GM21786 (cell line): Measurements from ENCODE around the gene CRYBB2.
"Not testable (repeated sequence)": the region's sequence is repeated elsewhere in the genome, so short reads cannot be mapped to it uniquely, and the experiment has no call there.

Experiments
- ATAC-seq: cut with Tn5 transposase; IDR thresholded peaks from one replicate; pipeline ENCODE4 v1.9.1; 2021; ENCODE audit not compliant: unreplicated experiment

Gene CRYBB2, protein sequence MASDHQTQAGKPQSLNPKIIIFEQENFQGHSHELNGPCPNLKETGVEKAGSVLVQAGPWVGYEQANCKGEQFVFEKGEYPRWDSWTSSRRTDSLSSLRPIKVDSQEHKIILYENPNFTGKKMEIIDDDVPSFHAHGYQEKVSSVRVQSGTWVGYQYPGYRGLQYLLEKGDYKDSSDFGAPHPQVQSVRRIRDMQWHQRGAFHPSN

DNA sequence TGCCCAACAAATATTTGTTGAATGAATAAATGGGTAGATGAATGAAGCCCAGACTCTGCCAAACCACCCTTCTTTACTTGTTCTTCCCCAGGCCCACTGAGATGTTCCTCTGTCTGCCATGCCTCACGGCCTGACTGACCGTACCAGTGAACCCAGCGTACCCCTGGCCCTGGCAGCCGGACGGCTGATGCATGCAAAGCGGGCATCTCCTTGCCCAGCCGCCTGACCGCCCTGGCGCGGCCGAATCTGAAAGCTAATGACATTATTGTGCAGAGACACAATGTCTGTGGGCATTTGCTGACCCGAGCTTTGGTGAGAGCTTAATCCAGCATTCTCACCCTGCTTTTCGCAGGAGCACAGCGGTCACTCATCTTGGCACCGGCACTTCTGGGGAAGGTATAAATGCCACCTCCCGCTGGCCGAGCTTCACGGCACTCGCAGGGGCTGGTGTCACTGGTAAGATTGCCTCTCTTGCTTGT lies at the start of gene CRYBB2:
Gene CRYBB2 (plus strand): TSS at position 429 of the 479 bp plus-strand sequence. CDS start 1,791 bp downstream, outside the sequence.
- no peak for ATAC-seq

DNA sequence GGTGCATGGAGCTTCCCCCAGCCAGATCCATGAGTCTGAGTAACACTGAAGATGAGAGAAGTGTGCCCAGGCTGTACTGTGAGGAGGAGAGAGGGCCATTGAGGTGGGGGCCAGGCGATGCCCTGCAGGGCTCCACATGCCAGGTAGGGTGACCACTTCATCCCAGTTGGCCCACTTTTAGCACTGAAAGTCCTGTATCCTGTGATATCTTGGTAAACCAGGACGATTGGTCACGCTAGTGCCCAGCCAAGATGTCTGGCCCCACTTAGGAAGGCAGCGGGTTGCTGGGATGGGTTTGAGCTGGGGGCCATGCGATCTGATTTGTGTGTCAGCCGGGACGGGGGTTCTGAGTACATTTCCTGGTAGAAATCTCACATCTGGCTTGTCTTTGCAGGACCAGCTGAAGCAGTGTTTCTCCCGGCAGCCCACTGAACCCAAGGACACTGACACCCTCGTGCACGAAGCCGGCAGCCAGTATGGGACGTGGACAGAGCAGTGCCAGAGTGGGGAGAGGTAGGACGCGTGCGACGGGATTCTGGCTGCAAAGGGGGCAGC lies 48.9 kb upstream of the CRYBB2 start:
- no peak for ATAC-seq

DNA sequence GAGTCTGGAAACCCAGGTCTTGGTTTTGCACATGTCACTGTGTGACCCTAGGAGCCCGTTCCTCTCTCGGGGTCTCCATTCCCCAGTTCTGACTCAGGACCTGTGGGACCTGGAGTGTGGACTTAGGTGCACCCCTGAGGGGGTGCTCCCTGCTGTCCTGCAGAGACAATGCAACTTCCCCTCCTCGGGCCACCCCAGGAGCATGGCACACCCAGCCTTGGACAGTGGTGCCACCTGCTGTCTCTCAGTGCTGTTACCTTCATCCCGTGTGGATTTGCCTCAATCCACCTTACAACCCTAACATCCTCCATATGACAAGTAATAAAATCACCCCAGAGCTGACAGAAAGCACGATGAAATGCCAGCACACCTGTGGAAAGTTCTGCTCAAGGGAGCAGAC lies 47.3 kb upstream of the CRYBB2 start:
- ATAC-seq: no peak

DNA sequence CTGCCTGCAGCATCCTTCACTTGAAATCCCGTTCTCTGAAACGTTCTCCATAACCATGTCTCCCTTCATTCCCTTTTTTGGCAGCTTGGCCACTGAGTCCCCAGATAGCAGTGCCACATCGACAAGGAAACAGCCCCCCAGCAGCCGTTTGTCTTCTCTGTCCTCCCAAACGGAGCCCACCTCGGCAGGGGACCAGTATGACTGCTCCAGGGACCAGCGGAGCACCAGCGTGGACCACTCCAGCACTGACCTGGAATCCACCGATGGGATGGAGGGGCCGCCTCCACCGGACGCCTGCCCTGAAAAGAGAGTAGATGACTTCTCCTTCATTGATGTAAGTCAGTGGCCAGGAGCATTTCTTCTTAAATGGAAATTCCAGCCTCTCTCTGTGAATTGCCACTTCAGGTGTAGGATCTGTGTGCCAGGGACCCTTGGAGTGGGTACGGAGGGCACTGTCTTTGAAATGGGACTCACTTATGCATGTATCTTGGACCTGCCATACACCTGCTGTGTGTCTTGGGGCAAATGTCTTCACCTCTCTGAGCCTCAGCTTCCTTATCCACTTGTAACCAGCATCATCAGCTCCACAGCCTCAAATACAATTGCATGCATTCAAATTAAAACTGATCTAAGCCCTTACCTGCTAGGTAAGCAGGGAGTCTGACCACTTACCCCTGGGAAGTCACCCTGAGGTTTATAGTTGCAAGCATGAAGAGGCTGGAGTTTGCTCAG lies 45.1 kb upstream of the CRYBB2 start:
- ATAC-seq: no peak

DNA sequence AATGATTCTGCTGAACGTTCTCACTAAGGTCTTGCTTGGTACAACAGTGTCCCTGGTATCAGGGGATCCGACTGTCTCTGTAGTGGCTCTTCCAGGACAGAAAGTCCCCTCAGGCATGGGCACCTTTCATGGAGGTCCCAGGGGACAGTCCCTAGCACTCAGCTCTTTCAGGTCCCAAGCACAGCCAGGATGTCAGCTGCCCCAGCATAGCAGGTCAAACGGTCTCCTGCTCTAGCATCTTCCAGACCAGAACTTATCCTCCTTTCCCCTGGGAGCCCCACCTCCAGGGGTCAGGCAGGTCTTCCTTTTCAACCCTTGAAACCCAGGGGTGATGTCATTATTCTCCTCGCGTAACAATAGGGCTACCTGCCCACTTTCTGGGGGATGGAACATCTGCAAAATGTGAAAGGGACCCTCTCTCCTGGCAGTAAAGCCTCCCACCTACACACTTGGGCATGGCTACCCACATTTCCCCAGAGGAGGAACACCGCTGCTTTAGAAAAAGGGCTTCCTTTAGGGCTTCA lies 44.5 kb upstream of the CRYBB2 start:
- no peak for ATAC-seq

DNA sequence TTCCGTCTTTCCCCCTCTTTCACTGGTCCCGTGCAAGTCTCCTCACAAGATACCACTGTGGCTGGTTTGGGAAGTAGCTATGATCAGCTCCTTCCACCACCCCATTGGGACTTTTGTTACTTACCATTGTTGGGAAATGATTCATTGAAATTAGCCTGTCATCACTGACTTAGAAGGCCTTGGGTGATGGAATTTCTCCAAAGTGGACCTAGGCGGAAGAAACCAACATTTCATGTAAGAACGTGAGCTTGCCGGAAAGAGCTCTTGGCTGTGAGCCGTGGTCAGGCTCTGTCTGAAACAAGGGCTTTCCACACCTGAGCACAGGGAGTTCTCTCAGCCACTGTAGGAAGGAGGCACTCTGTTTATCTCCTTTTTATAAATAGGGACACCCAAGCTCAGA lies 43.3 kb upstream of the CRYBB2 start:
- no peak for ATAC-seq

DNA sequence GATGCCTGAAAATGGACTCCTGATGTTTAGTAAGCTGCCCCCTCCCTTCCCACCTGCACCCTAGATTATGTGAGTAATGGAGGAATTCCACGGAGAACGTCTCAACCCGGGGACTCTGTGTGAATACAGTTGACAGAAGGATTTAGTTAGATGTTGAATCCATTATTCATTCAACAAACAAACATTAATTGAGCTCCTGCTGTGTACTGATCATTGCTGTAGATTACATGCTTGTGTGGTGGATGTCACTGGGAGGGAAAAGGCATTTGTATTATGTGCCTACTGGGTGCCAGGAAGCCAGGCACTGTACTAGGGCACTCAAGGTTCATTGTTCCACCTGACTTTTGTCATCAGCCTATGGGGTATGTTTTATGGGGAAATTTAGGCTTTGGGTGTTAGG lies 42.6 kb upstream of the CRYBB2 start:
- no peak for ATAC-seq

DNA sequence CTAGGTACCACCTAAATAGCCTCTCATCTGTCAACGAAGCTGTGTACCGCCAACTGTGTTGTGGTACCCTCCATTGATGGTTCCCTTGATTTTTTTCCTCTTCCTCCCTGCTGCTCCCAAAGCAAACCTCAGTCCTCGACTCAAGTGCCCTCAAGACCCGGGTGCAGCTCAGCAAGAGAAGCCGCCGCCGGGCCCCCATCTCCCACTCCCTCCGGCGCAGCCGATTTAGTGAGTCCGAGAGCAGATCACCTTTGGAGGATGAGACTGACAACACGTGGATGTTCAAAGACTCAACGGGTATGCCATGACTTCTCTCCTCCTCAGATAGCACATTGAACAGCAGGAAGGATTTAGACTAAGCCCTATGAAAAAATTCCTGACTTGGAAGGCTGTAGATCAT lies 42.2 kb upstream of the CRYBB2 start:
- ATAC-seq: no peak

DNA sequence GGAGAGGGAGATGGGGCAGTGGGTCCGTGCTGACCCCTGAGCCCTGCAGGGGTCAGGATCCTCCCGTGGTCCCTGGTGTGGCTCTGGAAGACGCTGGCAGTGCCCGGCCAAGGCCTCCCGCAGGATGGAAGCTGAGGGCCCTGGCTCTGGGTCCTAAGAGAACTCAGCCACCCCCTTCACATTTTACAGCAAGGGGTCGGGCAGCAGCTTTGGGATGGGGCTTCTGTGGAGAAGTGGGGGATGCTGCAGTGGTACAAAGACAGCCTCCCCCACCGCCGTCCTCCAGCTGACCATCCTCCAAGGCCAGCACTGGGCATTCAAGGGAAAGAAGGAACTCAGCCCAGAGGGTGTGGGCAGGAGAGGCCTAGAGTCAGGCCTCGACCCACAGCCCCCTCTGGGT lies 41.5 kb upstream of the CRYBB2 start:
- no peak for ATAC-seq

DNA sequence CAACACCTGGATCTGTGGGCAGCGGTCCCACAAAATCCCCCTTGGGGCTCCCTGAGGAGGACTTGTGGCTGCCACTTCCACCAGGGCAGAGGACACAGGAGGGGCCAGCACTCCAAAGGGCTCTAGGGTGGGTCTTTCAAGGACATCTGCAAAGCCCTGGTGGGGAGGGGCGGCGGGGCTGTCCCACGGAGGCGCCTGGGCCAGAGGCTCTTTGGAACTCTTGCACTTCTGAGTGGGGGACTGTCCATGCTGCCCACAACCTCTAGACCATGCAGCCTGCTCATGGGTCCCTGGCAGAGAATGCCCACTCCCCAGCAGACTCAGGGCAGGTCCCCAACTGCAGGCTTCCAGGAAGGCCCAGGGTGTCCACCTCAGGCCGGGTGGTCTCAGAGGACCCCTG lies 41.1 kb upstream of the CRYBB2 start:
- not testable (repeated sequence) for ATAC-seq

DNA sequence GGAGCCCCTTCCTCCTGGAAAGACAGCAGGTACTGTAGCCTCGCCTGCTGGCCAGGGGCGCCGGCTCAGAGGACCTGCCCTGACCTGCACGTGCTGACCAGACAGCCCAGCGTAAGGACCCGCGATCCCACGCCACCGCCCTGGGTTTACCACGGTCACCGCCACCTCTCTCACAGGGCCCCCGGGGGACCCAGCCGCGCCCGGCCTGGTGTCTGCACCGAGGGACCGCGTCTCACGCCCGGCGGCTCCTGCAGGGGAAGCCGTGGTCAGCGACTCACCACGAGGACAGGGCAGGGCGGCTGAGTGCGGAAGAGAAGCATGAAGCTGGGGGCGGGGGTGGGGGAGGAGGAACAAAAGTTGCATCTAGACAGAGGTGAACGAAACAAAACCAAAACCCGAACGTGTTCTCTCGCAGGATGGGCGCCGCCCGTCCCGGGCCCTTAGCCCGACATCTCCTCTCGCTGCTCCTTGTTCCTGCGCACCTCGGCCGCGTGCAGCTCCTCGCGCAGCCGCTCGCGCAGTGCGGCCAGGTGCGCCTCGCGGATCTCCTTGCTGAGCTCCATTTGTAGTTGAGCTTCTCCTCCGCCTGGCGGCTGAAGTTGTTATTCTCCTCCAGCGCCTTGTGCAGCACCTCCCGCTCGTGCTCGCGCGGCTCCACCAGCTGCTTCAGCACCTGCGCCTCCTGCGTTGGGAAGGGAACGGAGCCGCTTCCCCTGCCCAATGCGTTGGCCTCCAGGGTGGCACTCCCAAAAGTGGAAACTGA lies 40.4 kb upstream of the CRYBB2 start:
- ATAC-seq: not testable (repeated sequence)

DNA sequence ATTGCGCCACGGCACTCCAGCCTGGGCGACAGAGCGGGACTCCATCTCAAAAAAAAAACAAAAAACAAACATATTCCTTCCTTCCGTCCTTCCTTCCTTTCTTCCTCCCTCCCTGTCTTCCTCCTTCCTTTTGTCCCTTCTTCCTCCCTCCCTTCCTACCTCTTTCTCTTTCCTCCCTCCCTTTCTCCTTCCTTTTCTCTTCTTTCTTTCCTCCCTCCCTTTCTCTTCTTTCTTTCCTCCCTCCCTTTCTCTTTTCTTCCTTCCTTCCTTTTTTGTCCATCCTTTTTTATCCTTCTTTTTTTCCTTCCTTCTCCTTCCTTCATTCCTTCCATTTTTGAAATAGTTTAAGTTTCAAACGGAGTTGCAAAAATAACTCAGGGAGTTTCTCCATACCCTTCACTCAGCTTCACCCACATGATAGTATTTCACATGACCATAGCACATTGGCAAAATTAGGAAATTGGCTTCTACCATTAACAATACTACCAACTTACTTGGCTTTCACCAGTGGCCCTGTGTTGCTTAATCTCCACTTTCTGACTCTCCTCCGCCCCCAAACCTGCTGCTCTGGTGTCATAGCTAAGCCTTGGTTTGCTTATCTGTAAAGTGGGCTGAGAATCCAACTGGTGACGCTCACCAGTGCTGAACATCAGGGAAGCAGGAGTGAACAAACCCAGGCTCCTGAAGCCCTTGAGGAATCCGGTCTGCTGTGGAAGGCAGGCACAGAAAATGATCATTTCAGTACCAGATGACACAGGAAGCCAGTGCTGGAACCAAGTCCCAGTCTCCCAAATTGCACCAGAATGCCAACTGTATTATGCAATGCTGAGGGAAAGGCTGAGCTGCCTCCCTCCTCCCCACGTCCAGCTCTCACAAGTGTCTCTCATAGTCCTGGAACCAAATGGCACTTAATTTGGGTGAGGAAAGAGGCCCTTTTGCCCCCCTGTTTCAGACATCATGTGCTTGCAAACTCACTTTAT lies 37.0 kb upstream of the CRYBB2 start:
- ATAC-seq: no peak

DNA sequence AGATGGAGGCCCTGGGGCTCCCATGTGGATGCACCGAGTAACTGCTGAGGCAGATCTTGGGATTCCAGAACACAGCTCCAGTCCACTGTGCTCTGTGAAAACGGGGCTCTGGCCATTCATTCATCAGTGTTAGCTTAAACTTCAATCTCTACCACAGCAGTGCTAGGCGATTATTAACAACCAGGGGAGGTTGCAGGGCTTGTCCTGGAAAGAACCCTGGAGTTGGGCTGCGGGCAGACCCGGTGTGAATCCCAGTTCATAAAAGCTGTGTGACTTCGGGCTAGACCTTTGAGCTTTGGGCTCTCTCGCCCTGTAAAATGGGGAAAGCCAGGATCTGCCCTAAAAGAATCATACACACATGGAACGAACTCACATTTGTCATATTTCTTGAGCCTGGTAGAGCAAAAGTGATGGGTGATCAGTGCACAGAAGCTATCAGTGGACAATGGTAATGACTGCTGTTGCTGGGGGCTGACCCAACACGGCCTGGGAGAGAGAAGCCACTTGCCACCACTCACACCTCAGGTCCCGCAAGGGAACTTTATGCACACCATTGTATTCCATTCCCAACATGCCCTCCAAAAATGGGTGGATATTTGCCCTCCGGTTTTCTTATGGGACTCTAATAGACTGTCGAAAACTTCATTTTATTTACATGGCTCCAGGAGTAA lies 35.4 kb upstream of the CRYBB2 start:
- no peak for ATAC-seq

DNA sequence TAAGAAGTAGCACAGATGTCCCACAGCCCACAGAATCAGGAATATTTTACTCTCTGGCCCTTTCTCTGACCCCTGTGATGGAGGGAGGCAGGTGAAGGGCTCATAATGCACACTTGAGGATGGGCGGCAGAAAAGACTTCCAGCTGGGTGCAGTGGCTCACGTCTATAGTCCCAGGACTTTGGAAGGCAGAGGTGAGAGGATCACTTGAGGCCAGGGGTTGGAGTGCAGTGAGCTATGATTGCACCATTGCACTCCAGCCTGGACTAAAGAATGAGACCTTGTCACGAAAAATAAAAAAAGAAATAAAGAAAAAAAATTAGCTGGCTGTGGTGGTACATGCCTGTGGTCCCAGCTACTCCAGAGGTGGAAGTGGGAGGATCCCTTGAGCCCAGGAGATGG lies 33.3 kb upstream of the CRYBB2 start:
- ATAC-seq: no peak

DNA sequence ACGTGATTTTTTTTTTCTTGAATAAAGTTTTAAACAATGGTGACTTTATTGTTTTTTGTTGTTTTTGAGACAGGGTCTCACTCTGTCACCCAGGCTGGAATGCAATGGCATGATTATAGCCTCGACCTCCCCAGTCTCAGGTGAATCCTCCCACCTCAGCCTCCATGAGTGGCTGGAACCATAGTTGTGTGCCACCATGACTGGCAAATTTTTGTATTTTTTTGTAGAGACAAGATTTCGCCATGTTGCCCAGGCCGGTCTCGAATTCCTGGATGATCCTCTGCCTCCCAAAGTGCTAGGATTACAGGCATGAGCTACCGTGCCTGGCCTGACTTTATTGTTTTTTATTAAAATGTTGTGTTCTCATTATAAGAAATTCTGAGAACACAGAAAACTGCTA lies 32.0 kb upstream of the CRYBB2 start:
- no peak for ATAC-seq

DNA sequence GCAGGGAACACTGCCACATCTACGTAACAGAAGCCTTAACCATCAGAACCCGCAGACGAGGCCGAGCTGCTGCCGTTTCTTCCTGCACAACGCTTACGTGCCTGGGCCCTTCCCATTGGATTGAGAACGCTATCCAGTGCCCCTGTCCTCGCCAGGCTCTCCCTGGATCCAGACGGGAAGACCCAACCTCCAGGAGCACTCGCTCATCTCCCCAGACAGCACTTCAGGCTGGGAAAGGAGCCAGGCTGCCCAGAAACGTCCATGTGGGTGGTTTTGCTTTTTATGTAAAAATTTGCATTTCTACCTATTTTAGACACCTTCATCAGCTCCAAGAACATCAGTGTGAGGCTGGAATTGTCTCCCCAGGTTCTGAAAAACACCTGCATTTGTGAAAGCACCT lies 27.0 kb upstream of the CRYBB2 start:
- no peak for ATAC-seq

DNA sequence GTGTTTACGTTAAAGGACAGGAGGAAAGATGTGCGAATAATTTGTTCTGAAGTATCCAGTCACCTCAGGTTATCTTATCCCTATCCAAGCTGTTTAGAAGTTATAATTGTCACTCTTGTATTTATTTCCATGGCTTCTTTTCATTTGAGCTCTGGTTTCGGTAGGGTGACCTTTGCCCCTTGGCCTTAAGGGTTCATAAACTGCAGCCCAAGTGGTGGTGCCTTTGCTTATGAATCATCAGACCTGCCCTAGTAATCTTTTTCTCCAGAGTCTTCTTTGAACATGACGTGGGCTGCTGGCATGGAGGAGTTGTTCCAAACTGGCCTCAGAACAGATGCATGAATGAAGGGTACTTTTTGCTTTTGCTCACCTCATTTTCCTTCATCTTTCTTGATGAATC lies 26.3 kb upstream of the CRYBB2 start:
- ATAC-seq: no peak

DNA sequence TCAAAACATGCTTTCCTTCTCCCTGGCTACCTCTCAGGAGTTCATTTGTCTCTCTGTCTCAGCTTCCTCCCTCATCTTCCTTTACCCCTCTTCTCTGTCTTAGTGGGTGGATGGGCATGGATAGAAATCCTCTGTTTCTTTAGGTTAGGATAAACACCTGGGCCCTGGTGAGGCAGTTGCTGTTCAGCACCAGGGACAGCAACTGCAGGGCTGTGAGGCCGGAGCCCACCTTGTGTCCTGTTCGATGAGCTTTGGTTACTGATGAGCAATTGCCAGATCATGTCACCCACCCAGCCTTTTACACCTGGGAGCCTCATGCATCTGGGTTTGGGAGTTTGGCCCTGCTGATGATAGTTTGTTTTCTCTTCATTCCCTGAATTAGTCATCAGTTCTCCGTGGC lies 25.9 kb upstream of the CRYBB2 start:
- ATAC-seq: no peak

DNA sequence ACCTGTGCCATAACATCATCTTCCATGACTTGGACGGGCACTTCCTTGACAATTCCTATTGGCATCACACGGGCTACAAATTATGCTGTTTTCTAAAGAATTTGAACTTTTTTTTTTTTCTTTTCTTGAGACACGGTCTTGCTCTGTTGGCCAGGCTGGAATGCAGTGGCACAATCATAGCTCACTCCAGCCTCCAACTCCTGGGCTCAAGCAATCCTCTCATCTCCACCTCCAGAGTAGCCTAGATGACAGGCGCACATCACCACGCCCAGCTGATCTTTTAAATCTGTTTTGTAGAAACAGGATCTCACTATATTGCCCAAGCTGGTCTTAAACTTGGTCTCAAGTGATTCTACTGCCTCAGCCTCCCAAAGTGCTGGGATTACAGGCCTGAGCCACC lies 23.1 kb upstream of the CRYBB2 start:
- no peak for ATAC-seq

DNA sequence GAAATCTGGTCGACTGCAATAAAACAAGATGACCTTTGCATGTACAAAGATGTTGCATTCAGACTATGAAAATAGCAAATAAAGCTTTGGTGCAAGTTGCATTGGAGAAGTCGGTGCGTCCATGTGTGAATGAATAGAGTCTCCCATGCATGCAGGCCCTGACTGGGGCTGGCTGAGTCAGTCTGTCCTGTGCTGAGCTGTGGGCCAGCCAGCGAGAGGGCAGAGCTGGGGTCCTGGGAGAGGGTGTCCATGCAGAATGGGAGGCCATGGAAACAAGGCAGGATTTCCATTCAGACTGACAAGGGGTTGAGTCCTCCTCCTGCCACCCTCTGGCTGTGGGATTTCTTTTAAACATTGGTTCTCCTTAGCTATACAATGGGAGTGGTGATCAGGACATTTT lies 22.1 kb upstream of the CRYBB2 start:
- ATAC-seq: no peak
